ENCODE data around the gene MLH3.
A peak's percentile ranks its signal among the peaks of the same experiment; 100 is the strongest.
"Not testable (repeated sequence)": the region's sequence is repeated elsewhere in the genome, so short reads cannot be mapped to it uniquely, and the experiment has no call there.

The MLH3 gene

GRCh38 chr14:75069121-75069810 is 18.0 kb upstream of the MLH3 start, which contains the start of gene ZC2HC1C:
Gene ZC2HC1C, plus strand, starts transcription at chr14:75069641. Its CDS starts 933 bp downstream, at chr14:75070574.
- Histone ChIP-seq H3K36me3 (replicated peaks) (no peaks in the 10 kb centered on the region), H3K4me3 (ENCODE audit: low read depth, low read length) (peak within 1 kb of the TSS; percentile 71), H3K27me3 (replicated peaks) (no peaks in the 10 kb centered on the region), H3K27ac (peak within 1 kb of the TSS; percentile 75)
- TF ChIP-seq CTCF (IDR thresholded peaks at IDR 0.05; ENCODE audit: low read depth, low read length, missing control alignments): no peak
- in situ Hi-C loops (cut with HindIII; ENCODE audit: low pct_ligation_motif_present, low sequenced_read_pairs): no loop called here
- peak; percentile 84 for DNase-seq

- peak overlapping the region; percentile 75 for H3K27ac ChIP-seq
- H3K27me3 ChIP-seq (replicated peaks): no peaks in the 10 kb centered on the region
- H3K36me3 ChIP-seq (replicated peaks): no peaks in the 10 kb centered on the region
- peak overlapping the region; percentile 71 for H3K4me3 ChIP-seq (ENCODE audit: low read depth, low read length)
- DNase-seq: peak; percentile 39
- no peak for TF ChIP-seq CTCF (IDR thresholded peaks at IDR 0.05; ENCODE audit: low read depth, low read length, missing control alignments)
- in situ Hi-C loops (cut with HindIII; ENCODE audit: low pct_ligation_motif_present, low sequenced_read_pairs): no loop called here
Measured at GRCh38 chr14:75068294-75069120, 17.2 kb upstream of the MLH3 start.

- H3K27ac ChIP-seq; H3K36me3 ChIP-seq (replicated peaks); in situ Hi-C loops (cut with HindIII; ENCODE audit: low pct_ligation_motif_present, low sequenced_read_pairs); DNase-seq; H3K4me3 ChIP-seq (ENCODE audit: low read depth, low read length); H3K27me3 ChIP-seq (replicated peaks): not testable (repeated sequence)
Measured at GRCh38 chr14:75067765-75068164, 16.5 kb upstream of the MLH3 start.

- H3K27me3 ChIP-seq (replicated peaks): no peaks in the 10 kb centered on the region
- in situ Hi-C loops (cut with HindIII; ENCODE audit: low pct_ligation_motif_present, low sequenced_read_pairs): no loop called here
- H3K27ac ChIP-seq: no peak overlapping the region
- DNase-seq: no peak
- no peaks in the 10 kb centered on the region for H3K36me3 ChIP-seq (replicated peaks)
- H3K4me3 ChIP-seq (ENCODE audit: low read depth, low read length): no peak overlapping the region
- TF ChIP-seq CTCF (IDR thresholded peaks at IDR 0.05; ENCODE audit: low read depth, low read length, missing control alignments): no peak
Measured at GRCh38 chr14:75067212-75067611, 15.9 kb upstream of the MLH3 start.

GRCh38 chr14:75066691-75067090 is 15.4 kb upstream of the MLH3 start:
- DNase-seq: no peak
- no peak for TF ChIP-seq CTCF (IDR thresholded peaks at IDR 0.05; ENCODE audit: low read depth, low read length, missing control alignments)
- no peak overlapping the region for H3K27ac ChIP-seq
- H3K4me3 ChIP-seq (ENCODE audit: low read depth, low read length): no peak overlapping the region
- no peaks in the 10 kb centered on the region for H3K36me3 ChIP-seq (replicated peaks)
- no peaks in the 10 kb centered on the region for H3K27me3 ChIP-seq (replicated peaks)
- in situ Hi-C loops (cut with HindIII; ENCODE audit: low pct_ligation_motif_present, low sequenced_read_pairs): no loop called here

- peak overlapping the region; percentile 97 for H3K4me3 ChIP-seq (ENCODE audit: low read depth, low read length)
- in situ Hi-C loops (cut with HindIII; ENCODE audit: low pct_ligation_motif_present, low sequenced_read_pairs): no loop called here
- TF ChIP-seq CTCF (IDR thresholded peaks at IDR 0.05; ENCODE audit: low read depth, low read length, missing control alignments): no peak
- no peaks in the 10 kb centered on the region for H3K36me3 ChIP-seq (replicated peaks)
- DNase-seq: no peak
- no peaks in the 10 kb centered on the region for H3K27me3 ChIP-seq (replicated peaks)
- no peak overlapping the region for H3K27ac ChIP-seq
Measured at GRCh38 chr14:75064205-75064567, 12.9 kb upstream of the MLH3 start.

Measured in brain microvascular endothelial cell (primary cell).